Inflammatory macrophage treated with lipopolysaccharide for 1 hour (primary cell): ENCODE results near the gene USP22.

Experiments
- DNase-seq, 2 donors: peaks; one replicate each; pipeline ENCODE4 v3.0.0-alpha.2; 2020 to 2022

The USP22 gene

DNA sequence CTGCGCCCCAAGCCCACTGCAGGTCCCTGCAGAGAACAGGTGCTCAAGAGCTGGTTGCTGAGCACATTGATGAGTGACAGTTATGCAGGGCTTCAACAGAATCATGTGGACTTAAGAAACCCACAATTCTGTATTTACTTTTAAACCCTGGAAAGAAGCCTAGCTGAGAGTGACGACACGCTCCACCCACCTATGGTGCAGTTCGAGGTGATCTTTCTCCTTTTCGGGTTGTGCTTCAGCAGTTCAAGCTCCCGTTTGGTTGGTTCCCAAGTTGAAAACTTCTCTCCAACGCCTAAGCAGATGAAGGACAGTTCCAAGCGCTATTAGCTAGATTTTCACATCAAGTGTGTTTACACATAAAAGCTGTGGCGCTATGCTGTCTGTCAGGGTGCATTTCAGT, 23.9 kb downstream of the USP22 start:
- DNase-seq = no peak

DNA sequence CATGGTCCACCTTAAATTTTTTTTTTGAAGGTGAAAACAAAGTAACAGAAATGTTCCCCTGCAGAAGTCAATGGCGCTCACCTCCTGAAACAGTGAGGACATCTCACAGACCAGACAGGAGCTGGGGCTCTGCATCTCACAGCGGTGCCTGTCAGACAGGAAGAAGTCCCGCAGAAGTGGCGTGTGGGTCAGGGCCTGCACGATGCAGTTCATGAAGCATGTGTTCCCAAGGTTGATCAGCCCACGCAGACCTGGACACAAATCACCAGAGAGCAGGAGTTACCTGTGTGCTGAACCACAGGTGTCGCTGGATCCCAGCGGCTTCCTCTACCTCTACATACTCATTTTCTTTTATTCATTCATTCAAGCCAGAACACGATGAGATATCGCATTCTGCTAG, 24.9 kb downstream of the USP22 start:
- no peak for DNase-seq

DNA sequence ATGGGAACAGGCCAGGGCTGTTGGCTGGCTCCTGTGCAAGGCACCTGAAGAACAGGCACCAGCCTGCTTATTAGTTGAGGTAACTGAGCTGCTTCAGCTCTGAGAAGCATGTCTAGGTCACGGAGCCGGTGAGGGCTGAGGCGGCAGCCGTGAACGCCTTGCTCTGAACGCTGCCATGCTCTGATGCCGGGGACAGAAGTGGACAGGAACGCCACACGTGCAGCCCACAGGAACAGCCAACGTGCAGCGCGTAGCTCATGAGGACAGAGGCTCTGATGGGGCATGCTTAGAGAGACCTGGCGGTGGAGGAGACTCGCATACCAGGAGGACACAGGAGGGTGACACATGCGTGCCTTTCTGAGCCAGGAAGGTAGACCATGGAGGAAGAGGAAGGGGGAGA, 25.6 kb downstream of the USP22 start:
- no peak for DNase-seq

DNA sequence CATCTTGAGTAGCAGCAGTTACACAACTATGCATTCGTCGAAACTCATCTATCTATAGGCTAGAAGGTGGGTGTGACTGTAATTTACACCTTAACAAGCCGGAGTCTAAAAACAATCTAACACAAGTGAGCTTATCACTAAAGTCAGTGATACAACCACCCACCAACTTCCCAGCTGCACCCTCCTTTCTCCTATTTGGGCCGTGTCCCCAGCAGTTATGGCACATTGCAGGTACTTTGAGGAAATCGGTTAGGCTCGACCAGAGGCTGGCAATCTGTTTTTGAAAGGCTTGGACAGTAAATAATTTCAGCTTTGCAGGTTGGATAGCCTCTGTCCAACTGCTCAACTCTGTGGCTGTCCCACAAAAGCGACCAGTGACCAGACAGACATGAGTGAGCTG, 26.0 kb downstream of the USP22 start:
- DNase-seq = no peak

DNA sequence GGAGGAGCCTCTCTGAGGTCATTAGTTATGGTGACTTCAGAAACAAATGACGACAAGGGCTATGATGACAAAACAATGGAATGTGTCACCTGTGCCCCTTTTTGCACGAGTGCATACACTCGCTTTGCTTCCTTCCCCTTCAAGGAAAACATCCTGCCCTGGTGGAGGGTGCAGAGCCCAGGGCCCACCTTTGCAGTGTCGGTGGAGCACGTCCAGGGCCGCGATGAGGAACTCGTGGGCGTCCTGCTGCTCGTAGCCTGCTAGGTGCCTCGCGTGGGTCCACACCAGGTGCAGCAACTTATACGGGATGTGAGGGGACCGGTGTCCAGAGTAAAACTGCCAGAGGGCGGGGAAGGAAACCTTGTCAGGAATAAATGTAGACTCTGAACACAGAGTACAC, 27.2 kb downstream of the USP22 start:
- DNase-seq = no peak

DNA sequence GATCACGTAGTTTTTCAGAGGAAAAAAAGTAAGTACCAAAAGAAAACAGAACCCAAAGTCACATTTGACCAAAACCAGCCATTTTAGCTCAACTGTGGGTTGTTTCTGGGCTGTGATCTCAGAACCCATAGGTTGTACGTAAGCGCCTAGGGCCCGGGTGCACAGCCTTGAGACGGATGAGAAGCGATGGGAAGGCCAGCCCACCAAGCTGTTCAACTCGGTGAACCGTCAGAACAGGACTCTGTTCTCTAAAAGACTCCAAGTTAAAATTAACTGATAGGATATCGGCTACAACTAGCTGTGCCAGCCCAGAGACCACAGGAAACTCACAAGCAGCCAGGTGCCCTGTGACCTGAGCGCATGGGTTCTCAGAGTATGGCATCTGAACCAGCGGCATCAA, 28.3 kb downstream of the USP22 start:
- DNase-seq = no peak

DNA sequence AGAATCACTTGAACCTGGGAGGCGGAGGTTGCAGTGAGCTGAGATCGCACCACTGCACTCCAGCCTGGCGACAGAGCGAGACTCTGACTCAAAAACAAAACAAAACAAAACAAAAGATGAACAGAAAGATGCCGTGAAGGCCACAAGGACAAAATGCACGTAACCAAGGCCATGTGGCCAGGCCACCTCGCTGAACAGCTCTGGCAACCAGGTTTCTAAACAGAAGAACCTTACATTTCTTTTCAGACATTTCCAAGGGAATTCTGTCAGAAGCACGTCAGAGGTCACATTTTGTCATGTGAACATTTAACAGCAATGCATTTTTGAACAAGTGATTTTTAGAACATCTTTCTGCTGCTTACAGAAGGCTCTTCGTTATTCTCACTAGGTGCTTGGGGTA, 28.8 kb downstream of the USP22 start:
- DNase-seq = no peak

DNA sequence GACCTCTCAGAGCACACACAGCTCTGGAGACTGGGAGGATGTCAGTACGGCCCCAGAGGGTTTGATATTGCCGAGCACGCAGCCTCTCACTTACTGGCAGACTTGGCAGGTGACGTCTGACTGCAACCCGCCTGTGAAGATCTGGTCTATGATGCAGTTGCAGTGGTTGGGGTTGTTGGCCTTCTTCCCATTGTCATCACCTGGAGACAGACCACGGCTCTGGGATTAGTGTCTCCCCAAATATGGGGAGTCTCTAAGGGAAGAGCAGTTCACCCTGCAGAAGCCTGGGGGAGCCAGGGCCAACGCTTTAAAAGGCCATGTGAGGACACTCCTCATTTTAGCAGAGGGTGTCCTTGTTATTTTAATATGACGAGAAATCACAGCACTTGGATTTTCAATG, 30.1 kb downstream of the USP22 start:
- no peak for DNase-seq

DNA sequence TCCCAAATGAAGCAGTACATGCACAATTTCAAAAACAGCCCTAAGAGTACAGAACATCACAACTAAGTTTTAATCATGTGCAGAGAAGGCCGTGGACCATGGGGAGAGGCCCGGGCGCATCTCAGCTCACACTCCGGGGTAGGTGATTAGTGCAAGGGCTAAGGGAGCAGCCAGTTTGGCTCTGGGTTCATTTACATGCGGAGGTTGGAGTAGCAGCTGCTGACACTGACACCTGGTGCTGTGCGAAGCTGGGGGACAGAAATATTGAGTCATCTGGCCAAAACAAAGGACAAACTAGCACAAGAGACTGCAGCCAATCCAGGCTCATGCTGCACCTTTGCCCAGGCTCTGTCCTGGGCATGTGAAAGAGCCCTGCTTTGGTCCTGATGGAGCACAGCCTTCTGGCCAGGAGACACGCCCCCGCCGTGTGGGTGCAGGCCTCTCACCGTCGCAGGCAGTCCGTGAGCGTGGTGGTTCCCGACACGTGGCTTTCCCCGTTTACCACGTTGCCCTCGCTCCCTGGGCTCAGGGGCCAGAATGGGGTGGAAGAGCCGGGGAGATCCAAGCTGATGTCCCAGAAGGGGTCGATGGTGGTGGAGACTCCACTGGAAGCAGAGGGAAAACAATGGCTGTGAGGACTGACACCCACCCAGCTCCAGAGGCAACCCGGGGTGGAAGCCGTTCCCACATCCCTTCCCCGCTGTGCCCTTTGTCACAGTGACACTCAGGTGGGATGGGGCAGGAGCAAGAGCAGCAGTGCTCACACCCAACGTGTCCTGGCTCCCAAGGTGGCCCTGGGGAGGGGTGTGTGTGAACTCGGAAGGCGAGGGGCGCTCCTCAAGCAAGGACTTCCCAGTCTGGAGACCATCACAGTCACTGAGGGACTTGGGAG, 31.9 kb downstream of the USP22 start:
- no peak for DNase-seq

DNA sequence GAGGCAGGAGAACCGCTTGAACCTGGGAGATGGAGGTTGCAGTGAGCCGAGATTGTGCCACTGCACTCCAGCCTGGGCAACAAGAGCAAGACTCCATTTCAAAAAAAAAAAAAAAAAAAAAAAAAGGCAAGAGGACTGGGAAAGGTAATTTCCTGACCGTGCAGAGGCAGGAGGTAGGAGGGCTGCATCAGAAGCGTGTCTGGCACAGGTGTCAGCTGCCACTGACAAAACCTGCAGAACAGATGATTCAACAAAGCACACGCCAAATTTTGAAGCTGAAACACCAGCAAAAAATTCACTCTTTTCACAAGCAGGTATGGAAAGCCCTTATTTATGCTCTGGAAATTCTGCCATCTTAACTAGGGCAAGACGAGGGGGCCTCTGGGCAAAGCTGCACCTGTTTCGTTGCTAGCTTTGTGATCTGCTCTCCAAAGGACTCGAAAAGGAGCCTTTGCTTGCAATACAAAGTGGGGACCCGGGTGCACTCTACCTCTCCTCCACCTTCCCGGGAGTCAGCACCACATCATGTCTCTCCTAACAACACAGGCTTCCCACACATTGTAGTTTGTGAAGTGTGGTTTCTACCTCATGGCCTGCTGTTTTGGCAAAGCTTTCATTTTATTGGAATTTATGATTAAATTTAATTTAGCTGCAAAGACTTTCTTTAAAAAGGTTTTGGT, 33.7 kb downstream of the USP22 start:
- no peak for DNase-seq

DNA sequence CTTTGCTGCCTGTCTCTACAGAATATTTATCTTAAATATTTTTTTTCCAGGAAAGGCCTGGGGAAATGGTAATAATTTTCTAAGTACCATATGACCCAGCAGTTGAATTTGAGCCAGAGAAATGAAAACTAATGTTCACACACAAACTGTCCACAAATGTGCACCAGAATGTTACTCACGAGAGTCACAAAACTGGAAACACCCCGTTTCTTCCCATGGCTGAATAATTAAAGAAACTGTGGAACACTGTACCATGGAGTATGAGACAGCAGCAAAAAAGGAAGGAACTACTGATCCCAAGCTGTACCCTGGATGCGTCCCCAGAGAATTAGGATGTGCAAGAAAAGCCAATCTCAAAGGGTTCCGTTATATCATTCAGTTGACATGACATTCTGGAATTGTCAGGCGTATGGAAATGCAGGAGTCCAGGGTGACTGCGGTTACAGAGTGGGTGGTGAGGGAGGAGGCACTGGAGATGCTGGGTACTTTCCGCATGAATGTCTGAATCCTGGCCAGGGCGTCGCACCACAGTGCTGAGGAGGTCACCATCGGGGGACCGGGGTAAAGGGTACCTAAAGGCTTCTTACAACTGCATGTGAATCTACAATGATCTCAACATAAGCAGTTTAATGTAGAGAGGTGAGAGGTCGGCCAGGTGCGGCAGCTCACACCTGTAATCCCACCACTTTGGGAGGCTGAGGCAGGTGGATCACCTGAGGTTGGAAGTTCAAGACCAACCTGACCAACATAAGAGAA, 34.5 kb downstream of the USP22 start:
- DNase-seq = no peak

DNA sequence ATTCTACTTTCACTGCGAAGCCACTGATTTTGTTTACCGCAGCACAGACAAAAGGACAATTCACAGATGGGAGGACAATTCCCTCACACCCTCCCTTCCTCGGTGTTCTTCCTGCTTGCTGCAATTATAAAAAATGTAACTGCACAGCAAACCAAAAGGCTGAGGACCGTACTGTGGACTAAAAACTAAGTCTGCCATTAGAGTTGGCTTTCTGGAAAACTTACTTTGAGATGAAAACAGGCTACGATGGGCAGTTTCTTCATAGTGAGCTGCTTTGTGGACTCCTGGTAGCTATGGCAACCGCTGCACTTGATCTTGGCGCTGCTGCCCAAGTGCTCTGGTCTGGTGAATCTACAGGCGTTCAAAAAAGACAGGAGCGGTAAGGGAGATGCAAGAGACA, 35.2 kb downstream of the USP22 start:
- DNase-seq = no peak

DNA sequence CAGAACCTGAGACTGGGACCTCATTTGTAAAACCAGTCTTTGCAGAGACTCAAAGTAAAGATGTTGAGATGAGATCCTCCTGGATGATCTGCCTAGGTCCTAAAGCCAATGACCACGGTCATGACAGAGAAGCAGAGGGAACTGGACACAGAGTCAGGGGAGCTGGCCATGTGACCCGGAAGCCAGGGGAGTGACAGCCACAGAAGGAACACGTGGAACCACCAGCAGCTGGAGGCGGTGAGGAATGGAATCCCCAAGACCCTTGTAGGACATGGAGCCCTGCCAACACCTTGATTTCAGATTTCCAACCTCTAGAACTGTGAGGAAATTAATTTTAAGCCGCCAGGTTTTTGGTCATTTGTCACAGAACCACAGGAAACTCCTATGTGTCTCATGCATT, 37.0 kb downstream of the USP22 start:
- DNase-seq = no peak

DNA sequence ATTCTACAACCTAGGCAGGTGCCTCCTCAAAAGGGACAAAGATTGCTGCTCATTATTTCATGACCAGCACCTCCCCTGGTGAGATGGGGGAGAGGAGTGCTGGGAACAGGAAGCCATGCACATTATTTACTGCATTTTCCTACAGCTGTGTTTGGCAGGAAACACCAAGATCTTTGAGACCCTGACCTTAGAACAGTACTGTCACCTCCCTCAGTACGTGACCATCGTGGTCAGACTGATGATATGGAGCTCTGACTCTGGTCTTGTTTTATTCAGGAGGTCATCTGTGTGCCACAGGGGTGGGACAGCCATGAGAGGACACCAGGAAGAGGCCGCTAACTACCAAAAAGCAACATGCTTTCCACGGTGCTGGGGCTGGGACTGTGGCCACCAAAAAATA, 37.4 kb downstream of the USP22 start:
- DNase-seq = no peak

DNA sequence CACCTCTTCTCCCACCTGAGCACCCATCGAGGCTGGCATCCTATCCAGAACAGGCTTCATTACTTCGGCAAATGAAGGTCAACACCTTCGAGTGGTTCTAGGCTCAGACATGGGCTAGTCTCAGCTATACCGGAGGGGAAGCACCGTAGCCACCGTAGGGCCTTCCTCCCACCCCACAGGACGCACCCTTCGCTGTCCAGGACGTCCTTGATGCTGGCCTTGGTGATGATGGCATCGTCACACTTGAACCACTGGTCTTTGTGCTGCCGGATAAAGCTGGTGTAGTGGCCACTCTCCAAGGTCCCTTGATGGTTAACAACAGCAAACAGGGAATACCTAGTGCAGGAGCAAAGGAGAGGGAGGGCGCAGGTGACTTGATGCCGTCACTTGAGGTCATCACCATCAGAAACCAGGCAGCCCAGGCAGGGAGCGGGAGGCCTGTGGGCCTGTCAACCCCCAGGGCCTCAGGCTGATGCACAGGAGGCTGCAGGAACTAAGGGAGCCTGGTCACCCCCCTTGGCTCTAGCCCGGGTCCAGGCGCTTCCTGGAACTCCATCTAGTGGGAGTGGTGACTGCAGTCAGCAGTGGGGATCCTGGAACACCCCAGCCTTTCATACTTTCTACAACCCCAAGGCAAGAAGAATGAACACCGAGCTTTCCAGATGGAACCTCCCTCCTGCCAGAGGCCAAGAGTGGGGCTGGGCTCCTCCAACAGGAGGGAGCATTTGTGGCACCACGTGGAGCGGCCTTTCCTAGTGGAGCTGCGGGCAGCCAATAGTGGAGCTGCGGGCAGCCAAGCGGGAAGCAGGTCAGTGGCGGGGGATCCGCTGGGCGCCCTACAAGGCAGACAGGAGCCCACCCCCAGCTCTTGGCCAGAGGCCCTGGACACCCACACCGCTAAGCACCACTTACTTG, 38.5 kb downstream of the USP22 start:
- no peak for DNase-seq

DNA sequence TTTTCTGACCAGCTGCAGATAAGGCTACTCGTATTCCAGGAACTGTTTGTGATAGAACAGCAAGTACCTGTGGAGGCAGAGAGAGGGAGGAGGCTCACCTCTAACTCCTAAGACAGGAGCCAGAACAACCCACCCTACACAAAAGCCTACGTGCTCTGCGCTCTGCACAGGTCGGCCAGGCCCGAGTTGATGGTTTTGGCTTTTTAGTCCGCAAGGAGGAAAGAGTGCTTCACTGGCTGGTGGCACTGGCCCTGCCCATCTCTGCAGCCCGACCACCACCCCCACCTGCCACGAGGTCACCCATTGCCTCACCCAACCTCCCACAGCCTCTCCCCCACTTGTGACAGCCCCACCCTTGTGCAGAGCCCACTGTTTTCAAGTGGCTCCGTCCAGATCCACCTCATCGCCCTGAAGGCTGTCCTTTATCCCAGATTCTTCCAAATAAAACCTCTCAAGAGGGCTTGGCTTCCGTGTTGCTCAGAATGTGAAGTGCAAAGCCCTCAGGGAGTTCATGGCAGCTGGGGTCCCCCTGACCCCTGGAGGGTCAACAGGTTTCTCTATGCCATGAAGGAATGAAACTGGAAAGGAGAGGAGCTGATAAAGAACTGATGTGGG, 39.7 kb downstream of the USP22 start:
- no peak for DNase-seq

DNA sequence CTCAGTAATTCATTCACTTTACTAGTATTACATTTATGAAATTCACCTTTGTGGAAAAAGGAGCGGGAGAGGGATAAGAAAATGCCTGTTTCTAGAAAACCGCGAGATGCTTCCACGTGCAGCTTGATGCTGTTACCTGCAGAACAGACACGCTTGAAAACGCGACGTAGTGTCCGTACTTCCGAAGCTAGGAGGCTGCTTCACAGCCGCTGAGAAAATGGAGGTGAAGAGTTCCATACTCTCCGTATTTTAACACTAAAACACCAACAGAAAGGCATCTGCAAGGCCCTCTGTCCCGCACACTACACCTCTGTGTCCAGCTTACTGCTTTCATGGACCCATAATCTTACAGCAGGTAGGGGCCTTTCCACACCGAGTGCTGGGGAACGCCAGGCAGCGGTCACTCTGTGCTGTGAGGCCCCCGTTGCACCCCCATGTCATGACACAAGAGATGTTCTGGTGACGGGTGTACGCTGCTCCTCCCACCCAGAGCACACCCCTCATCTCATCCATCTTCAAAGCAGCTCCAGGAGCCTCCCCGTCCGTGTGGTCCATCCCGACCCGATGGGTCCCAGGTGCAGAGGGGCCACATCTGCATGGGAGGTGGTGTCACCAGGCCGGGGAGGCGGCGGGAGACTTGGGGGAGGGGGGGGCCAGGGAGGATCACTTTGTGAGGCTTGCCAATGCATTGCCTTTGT, 40.4 kb downstream of the USP22 start:
- no peak for DNase-seq

DNA sequence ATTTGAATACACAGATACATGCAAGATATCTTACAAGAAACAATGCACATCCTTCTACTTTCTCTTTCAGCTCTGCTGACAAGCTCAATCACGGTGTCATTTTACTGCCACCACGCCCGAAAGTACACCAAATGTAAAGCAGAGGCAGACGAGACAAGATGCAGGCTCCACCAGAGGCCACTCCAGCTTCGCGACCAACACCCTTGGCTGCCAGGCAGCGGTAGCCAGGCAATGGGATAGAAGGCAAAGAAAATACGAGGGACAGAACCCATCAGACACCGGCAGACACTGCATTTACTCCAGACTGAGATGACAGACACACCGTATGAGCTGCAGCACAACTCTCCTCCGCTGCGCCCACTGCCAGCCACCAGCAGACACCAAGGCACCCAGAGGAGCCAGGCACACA, 41.0 kb downstream of the USP22 start:
- DNase-seq = no peak

DNA sequence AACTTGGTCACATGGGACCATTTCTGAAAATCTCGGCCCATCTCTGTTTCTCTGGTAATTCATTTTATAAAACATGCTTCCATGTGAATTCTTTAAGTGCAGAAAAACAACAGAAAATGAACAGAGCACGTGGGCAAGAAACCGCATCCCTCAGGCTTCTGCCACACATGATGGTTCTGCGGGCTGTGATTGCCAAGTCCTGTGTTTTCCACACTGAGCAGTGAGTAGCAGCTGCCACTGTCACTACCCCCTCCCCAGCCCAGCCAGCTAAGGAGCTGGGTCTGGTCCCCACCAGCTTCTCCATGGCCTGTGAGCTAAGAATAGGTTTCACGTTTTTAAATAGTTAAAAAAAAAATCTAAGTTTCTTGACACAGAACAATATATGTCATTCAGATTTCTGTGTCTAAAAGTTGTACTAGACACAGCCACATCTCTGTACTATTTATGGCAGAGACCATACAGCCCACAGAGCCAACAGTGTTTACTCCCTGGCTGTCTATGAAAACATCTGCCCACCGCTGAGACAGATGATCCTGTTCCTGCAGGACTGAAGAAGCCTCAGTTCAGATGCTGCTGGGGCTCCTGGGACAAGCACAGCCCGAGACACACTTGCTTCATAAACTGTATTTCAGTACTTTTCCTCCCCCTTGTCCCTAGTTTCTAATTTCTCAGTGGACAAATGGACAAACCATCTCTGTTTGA, 41.5 kb downstream of the USP22 start:
- no peak for DNase-seq

DNA sequence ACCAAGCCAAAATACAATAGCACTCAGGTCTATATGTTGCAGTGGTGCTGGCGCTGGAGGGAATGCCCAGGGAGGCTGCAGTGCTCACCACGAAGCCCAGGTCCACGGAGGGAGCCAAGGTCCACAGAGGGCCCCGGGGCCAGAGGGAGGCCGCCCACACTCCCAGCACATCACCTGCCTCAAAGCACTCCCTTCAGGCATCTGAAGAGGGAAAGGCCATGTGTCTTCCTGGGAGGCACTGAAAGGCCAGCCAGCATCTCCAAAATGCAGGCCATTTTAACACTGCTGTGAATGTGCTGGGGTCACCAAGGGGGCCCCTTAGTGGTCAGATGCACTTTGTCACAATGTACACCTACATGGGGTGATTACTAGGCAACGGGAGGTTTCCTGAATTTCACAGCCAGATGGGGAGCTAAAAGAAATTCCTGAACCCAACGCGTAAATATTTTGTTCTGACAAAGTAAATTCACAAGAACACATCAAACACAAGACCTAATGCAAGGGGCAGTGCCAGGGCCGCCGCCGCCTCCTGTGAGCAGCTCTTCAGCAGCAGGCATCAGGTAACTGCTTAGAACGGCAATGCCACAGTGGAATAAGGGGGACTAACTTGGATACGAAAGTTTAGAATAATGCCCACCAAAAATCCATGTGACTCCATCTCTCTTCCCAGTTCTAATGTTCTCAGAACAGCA, 42.8 kb downstream of the USP22 start:
- no peak for DNase-seq
